Inflammatory macrophage (primary cell): ENCODE results near the gene LACTBL1.
"Not testable (repeated sequence)": the region's sequence is repeated elsewhere in the genome, so short reads cannot be mapped to it uniquely, and the experiment has no call there.

Experiments used
- DNase-seq, 2 donors: peaks; one replicate each; pipeline ENCODE4 v3.0.0-alpha.2; 2020 to 2022

LACTBL1 gene

GRCh38 chr1:22976127-22976460, 3.4 kb upstream of the LACTBL1 start:
- DNase-seq = no peak

GRCh38 chr1:22975694-22976093, 3.0 kb upstream of the LACTBL1 start:
- no peak for DNase-seq

GRCh38 chr1:22971611-22972405, 858 bp downstream of the LACTBL1 start:
- DNase-seq = no peak

- no peak for DNase-seq
Measured at GRCh38 chr1:22971161-22971560, 1.5 kb downstream of the LACTBL1 start.

GRCh38 chr1:22970096-22970495, 2.6 kb downstream of the LACTBL1 start:
- DNase-seq = no peak

GRCh38 chr1:22969304-22969709, 3.4 kb downstream of the LACTBL1 start:
- DNase-seq = no peak

GRCh38 chr1:22967833-22968232, 4.8 kb downstream of the LACTBL1 start:
- no peak for DNase-seq

GRCh38 chr1:22966309-22966708, 6.4 kb downstream of the LACTBL1 start:
- no peak for DNase-seq

GRCh38 chr1:22963044-22963677, 9.5 kb downstream of the LACTBL1 start:
- DNase-seq = no peak

- no peak for DNase-seq
Measured at GRCh38 chr1:22962558-22962957, 10.1 kb downstream of the LACTBL1 start.

- DNase-seq = no peak
Measured at GRCh38 chr1:22959545-22960360, 12.9 kb downstream of the LACTBL1 start.

- no peak for DNase-seq
Measured at GRCh38 chr1:22958556-22958955, 14.1 kb downstream of the LACTBL1 start.

- DNase-seq = no peak
Measured at GRCh38 chr1:22957066-22957465, 15.6 kb downstream of the LACTBL1 start.

- DNase-seq = no peak
Measured at GRCh38 chr1:22955146-22955545, 17.5 kb downstream of the LACTBL1 start.

GRCh38 chr1:22953740-22954141, 18.9 kb downstream of the LACTBL1 start:
- no peak for DNase-seq

- no peak for DNase-seq
Measured at GRCh38 chr1:22953057-22953739, 19.5 kb downstream of the LACTBL1 start.

- no peak for DNase-seq
Measured at GRCh38 chr1:22952694-22953056, 20.0 kb downstream of the LACTBL1 start.

GRCh38 chr1:22951796-22952195, 20.9 kb downstream of the LACTBL1 start:
- no peak for DNase-seq

GRCh38 chr1:22949822-22950331, 22.8 kb downstream of the LACTBL1 start:
- no peak for DNase-seq

- not testable (repeated sequence) for DNase-seq
Measured at GRCh38 chr1:22945171-22945570, 27.5 kb downstream of the LACTBL1 start.

- DNase-seq = no peak
Measured at GRCh38 chr1:22944346-22945055, 28.2 kb downstream of the LACTBL1 start.

- DNase-seq = no peak
Measured at GRCh38 chr1:22941257-22941656, 31.4 kb downstream of the LACTBL1 start.
